Peyer's patch (tissue), 4 donors: Measurements from ENCODE around the gene EAF1.

ENCODE experiments used
- POLR2A ChIP-seq, 2 donors: fragments of 450-650 bp; IDR thresholded peaks; one replicate each; pipeline ENCODE4 v1.5.1; 2017; ENCODE audit warnings: antibody characterized with exemption in 2 of 2, mild to moderate bottlenecking in 2 of 2, moderate library complexity in 2 of 2
- TF ChIP-seq, protein P1 (sequence below), 6 experiments: fragments of 450-650 bp in 4 of 6; fragments of 200-600 bp in 2 of 6; sonication (generic) in 1 of 6; IDR thresholded peaks; one replicate each; pipeline ENCODE4 v1.5.1; 2017 to 2019; ENCODE audit warnings: antibody characterized with exemption in 6 of 6, mild to moderate bottlenecking in 3 of 6, moderate library complexity in 1 of 6

GRCh38 chr3:15478640-15478979, 51.2 kb downstream of the EAF1 start:
- TF ChIP-seq, protein P1, sequence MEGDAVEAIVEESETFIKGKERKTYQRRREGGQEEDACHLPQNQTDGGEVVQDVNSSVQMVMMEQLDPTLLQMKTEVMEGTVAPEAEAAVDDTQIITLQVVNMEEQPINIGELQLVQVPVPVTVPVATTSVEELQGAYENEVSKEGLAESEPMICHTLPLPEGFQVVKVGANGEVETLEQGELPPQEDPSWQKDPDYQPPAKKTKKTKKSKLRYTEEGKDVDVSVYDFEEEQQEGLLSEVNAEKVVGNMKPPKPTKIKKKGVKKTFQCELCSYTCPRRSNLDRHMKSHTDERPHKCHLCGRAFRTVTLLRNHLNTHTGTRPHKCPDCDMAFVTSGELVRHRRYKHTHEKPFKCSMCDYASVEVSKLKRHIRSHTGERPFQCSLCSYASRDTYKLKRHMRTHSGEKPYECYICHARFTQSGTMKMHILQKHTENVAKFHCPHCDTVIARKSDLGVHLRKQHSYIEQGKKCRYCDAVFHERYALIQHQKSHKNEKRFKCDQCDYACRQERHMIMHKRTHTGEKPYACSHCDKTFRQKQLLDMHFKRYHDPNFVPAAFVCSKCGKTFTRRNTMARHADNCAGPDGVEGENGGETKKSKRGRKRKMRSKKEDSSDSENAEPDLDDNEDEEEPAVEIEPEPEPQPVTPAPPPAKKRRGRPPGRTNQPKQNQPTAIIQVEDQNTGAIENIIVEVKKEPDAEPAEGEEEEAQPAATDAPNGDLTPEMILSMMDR (IDR thresholded peaks at IDR 0.05), result no peak
- no peak for TF ChIP-seq POLR2A (IDR thresholded peaks at IDR 0.05)
